DOHH2 (cell line): Measurements from ENCODE around the gene PHKG2.

ENCODE experiments used
- EZH2phosphoT487 ChIP-seq: fragments of 200-600 bp; sonication (generic); IDR thresholded peaks from 2 replicates; pipeline ENCODE4 v1.6.1; 2017; ENCODE audit warnings: borderline replicate concordance, mild to moderate bottlenecking, antibody characterized with exemption, low read length, moderate library complexity, mixed read lengths
- TF ChIP-seq, protein P1 (sequence below): fragments of 200-600 bp; sonication (generic); IDR thresholded peaks from one replicate; pipeline ENCODE4 v1.5.1; 2014; ENCODE audit warnings: antibody characterized with exemption, mild to moderate bottlenecking, low read depth, low read length; ENCODE audit not compliant: poor library complexity, severe bottlenecking

- TF ChIP-seq, protein P1, sequence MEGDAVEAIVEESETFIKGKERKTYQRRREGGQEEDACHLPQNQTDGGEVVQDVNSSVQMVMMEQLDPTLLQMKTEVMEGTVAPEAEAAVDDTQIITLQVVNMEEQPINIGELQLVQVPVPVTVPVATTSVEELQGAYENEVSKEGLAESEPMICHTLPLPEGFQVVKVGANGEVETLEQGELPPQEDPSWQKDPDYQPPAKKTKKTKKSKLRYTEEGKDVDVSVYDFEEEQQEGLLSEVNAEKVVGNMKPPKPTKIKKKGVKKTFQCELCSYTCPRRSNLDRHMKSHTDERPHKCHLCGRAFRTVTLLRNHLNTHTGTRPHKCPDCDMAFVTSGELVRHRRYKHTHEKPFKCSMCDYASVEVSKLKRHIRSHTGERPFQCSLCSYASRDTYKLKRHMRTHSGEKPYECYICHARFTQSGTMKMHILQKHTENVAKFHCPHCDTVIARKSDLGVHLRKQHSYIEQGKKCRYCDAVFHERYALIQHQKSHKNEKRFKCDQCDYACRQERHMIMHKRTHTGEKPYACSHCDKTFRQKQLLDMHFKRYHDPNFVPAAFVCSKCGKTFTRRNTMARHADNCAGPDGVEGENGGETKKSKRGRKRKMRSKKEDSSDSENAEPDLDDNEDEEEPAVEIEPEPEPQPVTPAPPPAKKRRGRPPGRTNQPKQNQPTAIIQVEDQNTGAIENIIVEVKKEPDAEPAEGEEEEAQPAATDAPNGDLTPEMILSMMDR = no peak
- TF ChIP-seq EZH2phosphoT487 = no peak
Measured at GRCh38 chr16:30762991-30763725, 14.9 kb downstream of the PHKG2 start.
